Lower leg skin (tissue), 4 donors: ENCODE measurements around the gene MRPL43. TPM values are rescaled to one million over a fixed set of nuclear protein-coding genes. Genes with fewer than 3 reads are reported as not detected.
"Not testable (repeated sequence)": the region's sequence is repeated elsewhere in the genome, so short reads cannot be mapped to it uniquely, and the experiment has no call there.

Experiments used
- DNase-seq, 2 donors: peaks; one replicate each; pipeline ENCODE4 v3.0.0-alpha.2; 2019; ENCODE audit warnings: low spot score in 2 of 2
- H3K4me3 ChIP-seq: fragments of 200-600 bp; sonication (generic); 2 replicates; pipeline ENCODE4 v1.5.1; 2017; ENCODE audit warnings: mild to moderate bottlenecking, low read depth; ENCODE audit not compliant: poor library complexity, severe bottlenecking
- POLR2A ChIP-seq, 2 donors: fragments of 450-650 bp; IDR thresholded peaks; one replicate each; pipeline ENCODE4 v1.6.1; 2016 to 2017; ENCODE audit warnings: antibody characterized with exemption in 2 of 2, mild to moderate bottlenecking in 1 of 2, moderate library complexity in 1 of 2
- WGBS, 2 donors: methylation state at CpG; one replicate each; pipeline ENCODE4 v1.1.5; 2018; 5-methylcytosine and 5-hydroxymethylcytosine counted together
- intact Hi-C: fragments of 100-400 bp; cut with DNase I; formaldehyde crosslinking; loops from one replicate; pipeline ENCODE4 v1.15.0; 2023; ENCODE audit warnings: low total_unique reads
- total RNA-seq, 4 donors: library from RNA; depleted of rRNA; stranded (reverse); fragments of >200 nt; gene quantifications; one replicate each; pipeline ENCODE4 v1.1.0, GENCODE V29; 2016
- TF ChIP-seq, protein P1 (sequence below), 3 donors: fragments of 450-650 bp; IDR thresholded peaks; one replicate each; pipeline ENCODE4 v1.5.1; 2016; ENCODE audit warnings: antibody characterized with exemption in 3 of 3, mild to moderate bottlenecking in 3 of 3, moderate library complexity in 2 of 3

MRPL43 gene
- total RNA-seq, 4 donors from 2014 or later = 82.2 to 132 (median 100) TPM

DNA sequence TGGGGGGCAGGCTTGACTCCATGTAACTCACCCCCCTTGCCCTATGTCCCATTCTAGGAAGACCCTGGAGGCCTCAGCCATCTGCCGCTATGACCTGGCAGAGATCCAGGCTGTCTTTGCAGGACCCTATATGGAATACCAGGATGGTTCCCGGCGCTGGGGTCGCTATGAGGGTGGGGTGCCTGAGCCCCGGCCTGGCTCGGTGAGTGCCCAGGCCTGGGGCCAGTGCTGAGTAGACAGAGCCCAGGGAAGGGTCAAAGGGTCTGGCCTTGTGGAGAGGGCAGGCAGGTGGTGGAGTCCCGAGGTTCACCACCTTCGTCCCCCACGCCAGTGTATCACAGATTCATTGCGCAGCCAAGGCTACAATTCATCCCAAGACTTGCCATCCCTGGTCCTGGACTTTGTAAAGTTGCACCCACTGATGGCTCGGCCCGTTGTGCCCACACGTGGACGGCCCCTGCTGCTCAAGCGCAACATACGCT lies 7.5 kb downstream of the MRPL43 start:
- 94 to 95% methylated on average over 16 of the region's 16 CpGs for WGBS, 2 donors
- DNase-seq = peak in 1 of 2 donors; percentile 78
- no peak overlapping the region for H3K4me3 ChIP-seq
- intact Hi-C loops = no loop called here
- no peak for TF ChIP-seq POLR2A (IDR thresholded peaks at IDR 0.05)

DNA sequence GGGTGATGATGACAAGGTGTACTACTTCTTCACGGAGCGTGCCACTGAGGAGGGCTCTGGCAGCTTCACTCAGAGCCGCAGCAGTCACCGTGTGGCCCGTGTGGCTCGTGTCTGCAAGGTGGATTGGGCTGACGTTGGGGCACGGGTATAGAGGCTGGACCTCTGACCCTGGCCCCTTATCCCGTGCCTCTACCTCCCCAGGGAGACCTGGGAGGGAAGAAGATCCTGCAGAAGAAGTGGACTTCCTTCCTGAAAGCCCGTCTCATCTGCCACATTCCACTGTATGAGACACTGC lies 8.4 kb downstream of the MRPL43 start:
- DNase-seq = no peak
- 88 to 91% methylated on average over 10 of the region's 10 CpGs for WGBS, 2 donors
- TF ChIP-seq, protein P1, sequence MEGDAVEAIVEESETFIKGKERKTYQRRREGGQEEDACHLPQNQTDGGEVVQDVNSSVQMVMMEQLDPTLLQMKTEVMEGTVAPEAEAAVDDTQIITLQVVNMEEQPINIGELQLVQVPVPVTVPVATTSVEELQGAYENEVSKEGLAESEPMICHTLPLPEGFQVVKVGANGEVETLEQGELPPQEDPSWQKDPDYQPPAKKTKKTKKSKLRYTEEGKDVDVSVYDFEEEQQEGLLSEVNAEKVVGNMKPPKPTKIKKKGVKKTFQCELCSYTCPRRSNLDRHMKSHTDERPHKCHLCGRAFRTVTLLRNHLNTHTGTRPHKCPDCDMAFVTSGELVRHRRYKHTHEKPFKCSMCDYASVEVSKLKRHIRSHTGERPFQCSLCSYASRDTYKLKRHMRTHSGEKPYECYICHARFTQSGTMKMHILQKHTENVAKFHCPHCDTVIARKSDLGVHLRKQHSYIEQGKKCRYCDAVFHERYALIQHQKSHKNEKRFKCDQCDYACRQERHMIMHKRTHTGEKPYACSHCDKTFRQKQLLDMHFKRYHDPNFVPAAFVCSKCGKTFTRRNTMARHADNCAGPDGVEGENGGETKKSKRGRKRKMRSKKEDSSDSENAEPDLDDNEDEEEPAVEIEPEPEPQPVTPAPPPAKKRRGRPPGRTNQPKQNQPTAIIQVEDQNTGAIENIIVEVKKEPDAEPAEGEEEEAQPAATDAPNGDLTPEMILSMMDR (IDR thresholded peaks at IDR 0.05) = no peak
- TF ChIP-seq POLR2A (IDR thresholded peaks at IDR 0.05) = no peak
- intact Hi-C loops = no loop called here
- no peak overlapping the region for H3K4me3 ChIP-seq

DNA sequence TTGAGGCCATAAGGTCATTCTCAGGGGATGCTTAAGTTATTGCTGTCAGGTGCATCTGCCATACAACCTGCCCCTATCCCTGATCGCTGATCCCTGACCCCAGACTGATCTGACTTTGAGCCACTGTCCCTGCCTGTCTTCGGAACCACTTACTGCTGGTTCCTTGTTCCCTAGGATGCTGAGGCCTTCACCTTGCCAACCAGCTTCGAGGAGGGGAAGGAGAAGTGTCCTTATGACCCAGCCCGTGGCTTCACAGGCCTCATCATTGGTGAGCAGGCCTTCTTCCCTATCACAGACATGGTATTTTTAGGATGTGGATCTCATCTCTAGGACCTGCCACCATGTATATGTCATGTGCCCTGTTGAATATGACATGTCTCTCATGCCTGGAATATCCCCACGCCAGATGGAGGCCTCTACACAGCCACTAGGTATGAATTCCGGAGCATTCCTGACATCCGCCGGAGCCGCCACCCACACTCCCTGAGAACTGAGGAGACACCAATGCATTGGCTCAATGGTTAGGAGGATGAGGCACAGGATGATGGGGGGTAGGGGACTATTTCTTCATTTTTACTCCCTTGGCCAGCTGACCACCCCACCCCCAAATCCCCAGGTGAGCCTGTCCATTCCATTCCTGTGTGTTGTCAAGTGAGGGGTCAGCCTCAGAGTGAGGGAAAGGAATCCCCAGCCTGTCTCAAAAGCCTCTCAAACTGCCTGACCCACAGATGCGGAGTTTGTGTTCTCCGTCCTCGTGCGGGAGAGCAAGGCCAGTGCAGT lies 9.0 kb downstream of the MRPL43 start:
- peak in 1 of 2 donors; percentile 72 for DNase-seq
- intact Hi-C loops = no loop called here
- H3K4me3 ChIP-seq = no peak overlapping the region
- TF ChIP-seq POLR2A (IDR thresholded peaks at IDR 0.05) = no peak
- TF ChIP-seq, protein P1 (IDR thresholded peaks at IDR 0.05) = no peak
- 85 to 88% methylated on average over 13 of the region's 13 CpGs for WGBS, 2 donors

DNA sequence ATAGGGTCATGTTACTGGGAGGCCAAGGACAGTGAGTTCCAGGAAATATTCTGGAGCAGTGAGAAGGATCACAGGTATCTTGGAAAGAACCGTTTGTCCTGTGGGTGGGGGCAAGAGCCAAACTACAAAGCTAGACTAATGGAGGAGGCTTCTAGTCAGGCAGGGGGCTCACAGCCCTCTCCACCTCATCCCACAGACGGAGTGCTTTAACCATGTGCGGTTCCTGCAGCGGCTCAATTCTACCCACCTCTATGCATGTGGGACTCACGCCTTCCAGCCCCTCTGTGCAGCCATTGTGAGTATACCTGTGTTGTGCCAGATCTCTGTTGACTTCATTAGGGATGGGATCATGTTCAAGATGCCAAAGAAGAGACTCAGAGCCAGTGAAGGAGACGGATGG lies 9.9 kb downstream of the MRPL43 start:
- TF ChIP-seq, protein P1 (IDR thresholded peaks at IDR 0.05) = no peak
- TF ChIP-seq POLR2A (IDR thresholded peaks at IDR 0.05) = no peak
- WGBS, 2 donors = 84% methylated on average over 6 of the region's 6 CpGs
- no peak overlapping the region for H3K4me3 ChIP-seq
- DNase-seq = no peak
- intact Hi-C loops = no loop called here

DNA sequence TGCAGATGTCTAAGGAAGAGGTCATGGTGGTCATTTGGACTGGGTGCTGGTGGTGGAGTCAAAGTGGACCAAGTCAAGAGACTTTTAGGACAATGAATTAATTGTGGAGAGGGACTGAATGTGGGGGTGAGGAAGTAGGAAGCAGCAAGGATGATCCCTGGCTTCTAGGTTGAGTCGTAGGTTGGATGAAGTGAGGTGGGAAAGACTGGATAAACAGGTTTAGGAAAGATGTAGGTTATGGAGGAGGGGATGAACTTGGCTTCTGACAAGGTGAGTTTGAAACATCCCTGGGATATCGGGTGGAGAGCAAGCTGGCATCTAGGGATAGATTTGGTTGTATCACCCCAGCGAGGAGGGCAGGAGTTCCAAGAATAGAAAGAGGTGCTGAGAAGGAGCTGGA lies 10.4 kb downstream of the MRPL43 start:
- intact Hi-C loops = no loop called here
- no peak overlapping the region for H3K4me3 ChIP-seq
- TF ChIP-seq POLR2A (IDR thresholded peaks at IDR 0.05) = no peak
- TF ChIP-seq, protein P1 (IDR thresholded peaks at IDR 0.05) = no peak
- WGBS, 2 donors = 49 to 56% methylated on average over 3 of the region's 3 CpGs
- DNase-seq = no peak

DNA sequence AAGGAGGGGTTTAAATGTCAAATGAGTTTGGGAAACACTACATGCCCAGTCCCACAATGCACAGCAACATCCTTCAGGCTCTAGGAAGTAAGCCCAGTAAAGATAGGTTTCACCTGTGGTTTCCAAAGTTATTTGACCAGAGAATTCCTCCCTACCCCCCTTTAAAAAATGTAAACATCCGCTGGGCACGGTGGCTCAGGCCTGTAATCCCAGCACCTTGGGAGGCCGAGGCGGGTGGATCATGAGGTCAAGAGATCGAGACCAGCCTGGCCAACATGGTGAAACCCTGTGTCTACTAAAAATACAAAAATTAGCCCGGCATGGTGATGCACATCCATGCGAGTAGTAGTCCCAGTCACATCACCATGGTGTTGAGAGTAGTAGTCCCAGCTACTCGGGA lies 11.9 kb downstream of the MRPL43 start:
- intact Hi-C loops, H3K4me3 ChIP-seq, DNase-seq: not testable (repeated sequence)
- 79 to 91% methylated on average over 8 of the region's 8 CpGs for WGBS, 2 donors
